Measurements from ENCODE around the gene OXT. TPM values are rescaled to one million over a fixed set of nuclear protein-coding genes. Genes with fewer than 3 reads are reported as not detected.

OXT gene
- total RNA-seq, 4 donors from 2014 or later, result not detected

DNA sequence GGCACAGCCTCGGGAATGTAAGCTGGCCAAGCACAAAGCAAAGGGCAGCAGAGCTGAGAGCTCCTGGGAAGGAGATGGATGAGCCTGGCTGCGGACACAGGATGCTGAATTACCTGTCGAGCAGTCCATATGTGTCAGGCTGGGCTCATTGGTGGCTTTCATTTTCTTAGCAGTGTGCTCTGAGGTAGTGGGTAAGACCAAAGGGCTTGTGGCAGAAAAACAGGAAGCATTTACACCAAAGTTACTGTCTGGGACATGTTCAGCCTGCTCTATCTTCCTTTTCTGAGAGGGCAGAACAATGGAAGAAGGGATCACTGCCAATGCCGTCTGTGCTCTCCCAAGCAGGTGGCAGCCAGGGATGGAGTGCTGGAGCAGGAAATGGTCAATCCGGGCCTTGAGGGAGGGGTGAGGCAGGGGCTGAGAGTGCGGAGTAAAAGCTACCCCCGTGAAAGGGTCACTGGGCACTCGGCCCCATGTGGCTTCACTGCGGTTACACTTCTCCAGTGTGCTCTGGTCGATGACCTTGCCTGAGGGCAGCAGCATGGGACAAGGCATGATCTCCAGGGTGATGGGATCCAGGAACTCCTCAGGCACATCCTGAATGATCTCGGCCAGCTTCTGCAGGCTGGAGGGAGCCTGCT is 50.0 kb downstream of the OXT start:
- no peak for DNase-seq (ENCODE audit: low spot score in 2 of 2)
- intact Hi-C loops (cut with DNase I; ENCODE audit: low total_unique reads), result no loop called here
- no peak for TF ChIP-seq POLR2A (IDR thresholded peaks at IDR 0.05)
- TF ChIP-seq, protein P1, sequence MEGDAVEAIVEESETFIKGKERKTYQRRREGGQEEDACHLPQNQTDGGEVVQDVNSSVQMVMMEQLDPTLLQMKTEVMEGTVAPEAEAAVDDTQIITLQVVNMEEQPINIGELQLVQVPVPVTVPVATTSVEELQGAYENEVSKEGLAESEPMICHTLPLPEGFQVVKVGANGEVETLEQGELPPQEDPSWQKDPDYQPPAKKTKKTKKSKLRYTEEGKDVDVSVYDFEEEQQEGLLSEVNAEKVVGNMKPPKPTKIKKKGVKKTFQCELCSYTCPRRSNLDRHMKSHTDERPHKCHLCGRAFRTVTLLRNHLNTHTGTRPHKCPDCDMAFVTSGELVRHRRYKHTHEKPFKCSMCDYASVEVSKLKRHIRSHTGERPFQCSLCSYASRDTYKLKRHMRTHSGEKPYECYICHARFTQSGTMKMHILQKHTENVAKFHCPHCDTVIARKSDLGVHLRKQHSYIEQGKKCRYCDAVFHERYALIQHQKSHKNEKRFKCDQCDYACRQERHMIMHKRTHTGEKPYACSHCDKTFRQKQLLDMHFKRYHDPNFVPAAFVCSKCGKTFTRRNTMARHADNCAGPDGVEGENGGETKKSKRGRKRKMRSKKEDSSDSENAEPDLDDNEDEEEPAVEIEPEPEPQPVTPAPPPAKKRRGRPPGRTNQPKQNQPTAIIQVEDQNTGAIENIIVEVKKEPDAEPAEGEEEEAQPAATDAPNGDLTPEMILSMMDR (IDR thresholded peaks at IDR 0.05), result no peak
- H3K4me3 ChIP-seq (ENCODE audit: low read depth, poor library complexity, severe bottlenecking), result no peak overlapping the region
- WGBS, 2 donors, result 74 to 77% methylated on average over 11 of the region's 11 CpGs

Other genes starting within 250 kb of the OXT start
- 10 to 100 TPM; 10.6 to 16.6 (median 13.1) TPM for gene PCED1A, start 231.0 kb upstream of the OXT start, total RNA-seq
- gene VPS16, start 230.9 kb upstream of the OXT start, total RNA-seq, result 10 to 100 TPM; 34.9 to 39.2 (median 37.7) TPM
- gene PTPRA, start 198.1 kb upstream of the OXT start, total RNA-seq, result 10 to 100 TPM; 50.7 to 96.7 (median 64.1) TPM
- not detected for gene GNRH2, start 28.0 kb upstream of the OXT start, total RNA-seq
- 10 to 100 TPM; 71.5 to 86.4 (median 76.5) TPM for gene MRPS26, start 25.6 kb upstream of the OXT start, total RNA-seq
- gene AVP, start 13.1 kb downstream of the OXT start, total RNA-seq, result not detected
- gene FASTKD5, start 88.2 kb downstream of the OXT start, total RNA-seq, result 10 to 100 TPM; 14.3 to 18.1 (median 15.9) TPM
- 10 to 100 TPM in 3 of 4 donors, 1 to 10 TPM in 1; 6.1 to 12.7 (median 11.9) TPM for gene UBOX5, start 88.2 kb downstream of the OXT start, total RNA-seq
- gene LZTS3, start 101.9 kb downstream of the OXT start, total RNA-seq, result 1 to 10 TPM; 4.4 to 9.7 (median 7.7) TPM
- 100 to 1,000 TPM in 1 of 4 donors, 10 to 100 TPM in 3; 53.6 to 109 (median 89.0) TPM for gene DDRGK1, start 133.1 kb downstream of the OXT start, total RNA-seq
- 10 to 100 TPM; 39.3 to 55.8 (median 46.8) TPM for gene ITPA, start 137.9 kb downstream of the OXT start, total RNA-seq
- gene SLC4A11, start 167.6 kb downstream of the OXT start, total RNA-seq, result 10 to 100 TPM in 3 of 4 donors, 1 to 10 TPM in 1; 4.5 to 26.0 (median 14.0) TPM

Data from lower leg skin (tissue), 4 donors.